Sigmoid colon (tissue), 7 donors: Measurements from ENCODE around the gene MMP20. TPM values are rescaled to one million over a fixed set of nuclear protein-coding genes. Genes with fewer than 3 reads are reported as not detected.
"Not testable (repeated sequence)": the region's sequence is repeated elsewhere in the genome, so short reads cannot be mapped to it uniquely, and the experiment has no call there.

Experiments
- DNase-seq: peaks from one replicate; pipeline ENCODE4 v3.0.0-alpha.2; 2019
- H3K27ac ChIP-seq, 4 donors: fragments of 200-600 bp; sonication (generic); one replicate each; pipeline ENCODE4 v1.5.1; 2016 to 2019; ENCODE audit warnings: mild to moderate bottlenecking in 1 of 4
- H3K27me3 ChIP-seq, 3 donors: fragments of 200-600 bp; sonication (generic); one replicate each; pipeline ENCODE4 v1.5.1; 2019; ENCODE audit warnings: mild to moderate bottlenecking in 1 of 3
- H3K36me3 ChIP-seq, 4 donors: fragments of 200-600 bp; sonication (generic); one replicate each; pipeline ENCODE4 v1.5.1; 2016 to 2019
- H3K4me1 ChIP-seq, 4 donors: fragments of 200-600 bp; sonication (generic); one replicate each; pipeline ENCODE4 v1.5.1; 2017 to 2019
- H3K4me3 ChIP-seq, 4 donors: fragments of 200-600 bp; sonication (generic); one replicate each; pipeline ENCODE4 v1.5.1; 2017 to 2019; ENCODE audit warnings: mild to moderate bottlenecking in 2 of 4, moderate library complexity in 1 of 4
- H3K9me3 ChIP-seq, 4 donors: fragments of 200-600 bp in 3 of 4; sonication (generic) in 3 of 4; one replicate each; pipeline versions ENCODE4 v1.5.1 to v1.6.1; 2013 to 2019
- EP300 ChIP-seq, 4 donors: sonication (generic); formaldehyde crosslinking; IDR thresholded peaks; one replicate each; pipeline ENCODE4 v1.6.1; 2017; ENCODE audit warnings: antibody characterized with exemption in 4 of 4
- POLR2A ChIP-seq, 2 donors: fragments of 450-650 bp; IDR thresholded peaks; one replicate each; pipeline ENCODE4 v1.6.1; 2016; ENCODE audit warnings: antibody characterized with exemption in 2 of 2, mild to moderate bottlenecking in 2 of 2, moderate library complexity in 2 of 2
- POLR2AphosphoS5 ChIP-seq, 4 donors: sonication (generic); formaldehyde crosslinking; IDR thresholded peaks; one replicate each; pipeline ENCODE4 v1.6.1; 2017; ENCODE audit warnings: antibody characterized with exemption in 4 of 4
- WGBS, 2 donors: extraction: QIAGEN DNeasy Blood & Tissue Kit; methylation state at CpG; one replicate each; pipeline ENCODE4 v1.1.7; 2013; 5-methylcytosine and 5-hydroxymethylcytosine counted together
- intact Hi-C: fragments of 100-400 bp; cut with DNase I; formaldehyde crosslinking; loops from one replicate; pipeline ENCODE4 v1.15.1; 2023
- polyA plus RNA-seq, 3 donors: library from polyadenylated mRNA; stranded (reverse); fragments of 200-250 nt; gene quantifications; one replicate each; pipeline ENCODE4 v1.2.3, GENCODE V29; 2013
- total RNA-seq, 4 donors: library from RNA; depleted of rRNA; stranded (reverse); fragments of >200 nt; gene quantifications; one replicate each; pipeline ENCODE4 v1.1.0, GENCODE V29; 2016
- TF ChIP-seq, protein P1 (sequence below), 4 experiments: fragments of 450-650 bp in 3 of 4; fragments of 200-600 bp in 1 of 4; IDR thresholded peaks; one replicate each; pipeline ENCODE4 v1.5.1; 2016 to 2019; ENCODE audit warnings: antibody characterized with exemption in 4 of 4, mild to moderate bottlenecking in 3 of 4, moderate library complexity in 2 of 4
- donor health status: healthy with polysubstance abuse.
- donor health status: Bipolar disorder and iron deficiency.
- donor health status: healthy.

Gene MMP20
- total and polyA plus RNA-seq, 7 donors = not detected

DNA sequence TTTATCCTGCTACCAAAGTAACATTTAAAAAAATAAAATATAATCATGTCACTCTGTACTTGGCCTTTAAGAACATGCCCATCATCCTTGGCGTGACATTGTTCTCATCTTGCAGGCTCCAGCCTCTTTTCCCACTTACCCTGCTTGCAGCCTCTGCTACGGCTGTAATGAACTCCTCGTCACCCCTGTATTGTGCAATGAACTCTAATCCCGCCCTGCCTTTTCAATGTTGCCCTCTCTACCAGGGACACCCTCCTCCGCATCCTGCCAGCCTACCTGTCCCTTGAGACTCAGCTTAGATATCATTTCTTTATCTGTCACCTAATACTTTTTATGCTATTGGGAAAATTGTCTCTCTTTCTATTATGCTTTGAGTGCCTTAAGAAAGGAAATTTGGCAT lies 12.6 kb upstream of the MMP20 start:
- H3K9me3 ChIP-seq = no peaks in the 10 kb centered on the region
- no peak for DNase-seq
- H3K27ac ChIP-seq = no peak overlapping the region
- H3K27me3 ChIP-seq = no peaks in the 10 kb centered on the region
- intact Hi-C loops = no loop called here
- no peaks in the 10 kb centered on the region for H3K4me1 ChIP-seq
- no peak overlapping the region for H3K4me3 ChIP-seq
- no peaks in the 10 kb centered on the region for H3K36me3 ChIP-seq
- TF ChIP-seq POLR2A (IDR thresholded peaks at IDR 0.05) (no peak), POLR2AphosphoS5 (IDR thresholded peaks at IDR 0.05) (no peak), EP300 (IDR thresholded peaks at IDR 0.05) (no peak)
- WGBS, 2 donors = 81 to 88% methylated on average over 5 of the region's 5 CpGs

DNA sequence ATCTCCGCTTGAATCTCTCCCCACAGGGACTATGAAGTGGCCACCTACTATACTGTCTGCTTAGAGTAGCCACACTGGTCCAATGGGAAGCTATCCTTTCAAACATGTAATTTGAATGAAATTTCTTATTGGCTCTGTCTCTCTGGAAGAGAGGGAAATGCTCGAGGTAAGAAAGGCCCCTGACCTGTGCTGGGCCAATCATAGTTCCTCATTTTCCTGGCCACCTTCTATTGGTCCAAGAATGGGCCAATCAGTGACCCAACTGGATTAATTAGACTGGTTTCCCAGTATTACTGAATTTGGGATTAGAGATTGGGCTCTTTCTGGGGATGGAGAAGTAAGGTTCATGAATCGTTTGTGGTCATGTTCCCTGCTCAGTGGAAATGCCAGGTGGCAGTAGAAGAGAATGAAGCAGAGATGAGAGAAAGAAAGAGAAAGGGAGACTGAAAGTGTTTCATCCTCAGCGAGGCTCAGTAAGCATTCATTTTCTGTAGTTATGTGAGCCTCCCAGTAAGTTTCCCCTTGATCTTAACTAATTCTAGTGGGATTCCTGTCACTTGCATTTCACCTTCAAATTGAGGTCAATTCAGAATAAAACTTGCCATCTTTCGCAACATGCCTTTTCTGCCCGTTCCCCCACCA lies 8.4 kb upstream of the MMP20 start:
- no peaks in the 10 kb centered on the region for H3K27me3 ChIP-seq
- intact Hi-C loops = no loop called here
- no peaks in the 10 kb centered on the region for H3K4me1 ChIP-seq
- no peaks in the 10 kb centered on the region for H3K36me3 ChIP-seq
- DNase-seq = no peak
- H3K4me3 ChIP-seq = no peak overlapping the region
- WGBS, 2 donors = 88 to 89% methylated on average over 6 of the region's 6 CpGs
- TF ChIP-seq EP300 (IDR thresholded peaks at IDR 0.05) (no peak), POLR2A (IDR thresholded peaks at IDR 0.05) (no peak), POLR2AphosphoS5 (IDR thresholded peaks at IDR 0.05) (no peak)
- TF ChIP-seq, protein P1, sequence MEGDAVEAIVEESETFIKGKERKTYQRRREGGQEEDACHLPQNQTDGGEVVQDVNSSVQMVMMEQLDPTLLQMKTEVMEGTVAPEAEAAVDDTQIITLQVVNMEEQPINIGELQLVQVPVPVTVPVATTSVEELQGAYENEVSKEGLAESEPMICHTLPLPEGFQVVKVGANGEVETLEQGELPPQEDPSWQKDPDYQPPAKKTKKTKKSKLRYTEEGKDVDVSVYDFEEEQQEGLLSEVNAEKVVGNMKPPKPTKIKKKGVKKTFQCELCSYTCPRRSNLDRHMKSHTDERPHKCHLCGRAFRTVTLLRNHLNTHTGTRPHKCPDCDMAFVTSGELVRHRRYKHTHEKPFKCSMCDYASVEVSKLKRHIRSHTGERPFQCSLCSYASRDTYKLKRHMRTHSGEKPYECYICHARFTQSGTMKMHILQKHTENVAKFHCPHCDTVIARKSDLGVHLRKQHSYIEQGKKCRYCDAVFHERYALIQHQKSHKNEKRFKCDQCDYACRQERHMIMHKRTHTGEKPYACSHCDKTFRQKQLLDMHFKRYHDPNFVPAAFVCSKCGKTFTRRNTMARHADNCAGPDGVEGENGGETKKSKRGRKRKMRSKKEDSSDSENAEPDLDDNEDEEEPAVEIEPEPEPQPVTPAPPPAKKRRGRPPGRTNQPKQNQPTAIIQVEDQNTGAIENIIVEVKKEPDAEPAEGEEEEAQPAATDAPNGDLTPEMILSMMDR (IDR thresholded peaks at IDR 0.05) = no peak
- no peaks in the 10 kb centered on the region for H3K9me3 ChIP-seq
- no peak overlapping the region for H3K27ac ChIP-seq

DNA sequence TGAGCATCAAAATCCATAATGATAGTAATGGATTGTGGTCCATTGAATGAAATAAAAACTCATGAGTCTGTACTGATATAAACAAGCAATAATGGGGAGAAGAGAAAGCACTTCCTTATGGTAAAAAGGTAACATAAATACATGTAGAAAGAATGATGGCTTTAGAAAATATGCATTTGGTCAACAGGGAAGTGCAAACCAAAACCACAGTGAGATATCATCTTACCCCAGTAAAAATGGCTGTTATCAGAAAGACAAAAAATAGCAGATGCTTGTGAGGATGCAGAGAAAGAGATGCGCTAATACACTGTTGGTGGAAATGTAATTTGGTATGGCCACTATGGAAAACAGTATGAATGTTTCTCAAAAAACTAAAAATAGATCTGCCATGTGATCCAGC lies 6.9 kb upstream of the MMP20 start:
- Histone ChIP-seq H3K9me3 (no peaks in the 10 kb centered on the region), H3K27ac (no peak overlapping the region), H3K4me1 (no peaks in the 10 kb centered on the region), H3K27me3 (no peaks in the 10 kb centered on the region), H3K4me3 (no peak overlapping the region), H3K36me3 (no peaks in the 10 kb centered on the region)
- no peak for DNase-seq
- intact Hi-C loops = no loop called here
- TF ChIP-seq, protein P1 (IDR thresholded peaks at IDR 0.05) = no peak
- no peak for TF ChIP-seq POLR2A (IDR thresholded peaks at IDR 0.05)
- no peak for TF ChIP-seq EP300 (IDR thresholded peaks at IDR 0.05)
- no peak for TF ChIP-seq POLR2AphosphoS5 (IDR thresholded peaks at IDR 0.05)
- 94 to 98% methylated on average over 1 of the region's 1 CpG for WGBS, 2 donors

DNA sequence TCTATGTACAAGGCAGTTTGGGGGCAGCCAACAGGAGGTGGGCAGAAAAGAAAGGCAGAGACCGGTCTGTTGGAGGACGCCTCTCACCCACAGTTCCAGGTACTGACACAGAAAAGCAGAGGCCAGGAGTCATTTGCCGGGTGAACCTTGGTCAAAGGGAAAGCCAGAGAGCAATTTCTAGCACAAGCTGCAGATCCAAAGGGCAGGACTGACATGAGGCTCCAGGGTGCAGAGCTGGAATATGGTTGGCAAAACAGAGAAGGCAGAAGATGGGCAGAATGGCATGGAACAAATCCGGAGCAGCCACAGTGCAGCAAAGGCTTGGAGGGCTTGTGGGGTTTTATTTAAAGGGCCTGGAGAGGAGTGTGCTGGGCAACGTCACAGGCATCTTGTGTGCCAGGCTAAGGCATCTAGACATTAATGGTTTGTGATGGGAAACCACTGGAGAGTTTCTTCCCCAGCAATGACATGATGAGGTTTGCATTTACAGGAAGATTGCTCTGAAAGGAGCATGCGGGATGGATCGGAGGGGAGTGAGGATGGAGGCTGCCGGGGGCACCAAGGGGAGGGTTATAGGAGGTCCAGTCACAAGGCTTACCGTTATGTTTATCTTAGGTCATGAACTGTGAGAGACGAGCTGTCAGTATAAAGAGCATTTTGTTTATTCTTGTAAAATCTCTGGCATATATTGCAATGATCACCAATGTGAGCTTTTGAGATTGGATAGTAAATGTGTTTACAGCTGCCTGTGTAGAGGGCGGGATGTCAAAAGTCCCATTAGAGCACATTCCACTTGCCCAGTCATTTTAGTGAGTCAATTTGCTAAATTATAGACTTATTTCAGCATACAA lies 5.7 kb upstream of the MMP20 start:
- no peak for DNase-seq
- Histone ChIP-seq H3K36me3 (no peaks in the 10 kb centered on the region), H3K9me3 (no peaks in the 10 kb centered on the region), H3K27ac (no peak overlapping the region), H3K4me3 (no peak overlapping the region), H3K4me1 (no peaks in the 10 kb centered on the region), H3K27me3 (no peaks in the 10 kb centered on the region)
- intact Hi-C loops = no loop called here
- TF ChIP-seq EP300 (IDR thresholded peaks at IDR 0.05) (no peak), POLR2AphosphoS5 (IDR thresholded peaks at IDR 0.05) (no peak), POLR2A (IDR thresholded peaks at IDR 0.05) (no peak)
- TF ChIP-seq, protein P1 (IDR thresholded peaks at IDR 0.05) = no peak
- 45 to 65% methylated on average over 10 of the region's 11 CpGs for WGBS, 2 donors

DNA sequence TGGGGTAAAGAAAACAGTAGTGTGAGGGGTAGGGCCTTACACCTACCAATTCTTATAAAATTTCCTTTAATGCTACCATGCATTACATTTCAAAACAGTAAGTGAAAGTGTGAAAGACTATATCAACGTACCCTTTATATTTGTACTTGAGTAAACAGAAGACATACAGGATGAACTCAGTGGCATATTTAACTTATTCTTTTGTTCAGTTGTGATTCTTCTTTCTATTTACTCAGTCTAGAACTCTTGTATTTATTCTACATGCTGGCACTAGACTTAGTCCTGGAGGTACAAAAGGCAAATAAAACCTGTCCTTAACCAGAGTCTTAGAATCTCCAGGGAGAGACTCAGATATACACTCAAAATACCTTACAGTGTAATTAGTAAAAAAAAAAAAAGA lies 4.8 kb upstream of the MMP20 start:
- H3K36me3 ChIP-seq, H3K27ac ChIP-seq, H3K27me3 ChIP-seq, H3K4me3 ChIP-seq, H3K4me1 ChIP-seq, DNase-seq, H3K9me3 ChIP-seq, intact Hi-C loops: not testable (repeated sequence)
- 23 to 48% methylated on average over 1 of the region's 1 CpG for WGBS, 2 donors
